Neural cell (in vitro differentiated cells): ENCODE measurements around the gene EEIG1. TPM values are rescaled to one million over a fixed set of nuclear protein-coding genes. Genes with fewer than 3 reads are reported as not detected.

Source experiments
- H2AFZ ChIP-seq: fragments of 200-600, 300-800 bp; sonication (generic), shearing (Covaris generic); 2 replicates; pipeline ENCODE4 v1.6.0; 2014; ENCODE audit warnings: low read depth, mild to moderate bottlenecking, antibody characterized with exemption, low read length, moderate library complexity
- H3F3A ChIP-seq: fragments of 200-600 bp; shearing (Covaris generic); 2 replicates; pipeline ENCODE4 v1.6.1; 2016; ENCODE audit warnings: mild to moderate bottlenecking, moderate library complexity, mixed read lengths, antibody characterized with exemption, low read length; ENCODE audit not compliant: insufficient read depth, poor library complexity, severe bottlenecking
- H3K27ac ChIP-seq: fragments of 200-600, 300-800 bp; sonication (generic), shearing (Covaris generic); 2 replicates; pipeline ENCODE4 v1.5.1; 2014; ENCODE audit warnings: mild to moderate bottlenecking, low read length, moderate library complexity
- H3K27me3 ChIP-seq: fragments of 300-800, 200-600 bp; sonication (generic), shearing (Covaris generic); 2 replicates; pipeline ENCODE4 v1.6.0; 2014; ENCODE audit warnings: mild to moderate bottlenecking, low read depth, low read length, moderate library complexity; ENCODE audit not compliant: insufficient read depth
- H3K36me3 ChIP-seq: fragments of 300-800, 200-600 bp; sonication (generic), shearing (Covaris generic); 2 replicates; pipeline ENCODE4 v1.5.1; 2014; ENCODE audit warnings: mild to moderate bottlenecking, antibody characterized with exemption, low read length, moderate library complexity; ENCODE audit not compliant: insufficient read depth
- H3K4me2 ChIP-seq: fragments of 300-800, 200-600 bp; sonication (generic), shearing (Covaris generic); 2 replicates; pipeline ENCODE4 v1.6.0; 2014; ENCODE audit warnings: mild to moderate bottlenecking, low read length
- H3K4me3 ChIP-seq: fragments of 300-800, 200-600 bp; sonication (generic), shearing (Covaris generic); 2 replicates; pipeline ENCODE4 v1.5.1; 2014; ENCODE audit warnings: mild to moderate bottlenecking, low read length, moderate library complexity
- H3K79me2 ChIP-seq: fragments of 200-600 bp; shearing (Covaris generic); replicated peaks from 2 replicates; pipeline ENCODE4 v1.6.0; 2014; ENCODE audit warnings: mild to moderate bottlenecking, low read length, moderate library complexity; ENCODE audit not compliant: insufficient read depth
- H3K9ac ChIP-seq: fragments of 300-800, 200-600 bp; sonication (generic), shearing (Covaris generic); 2 replicates; pipeline ENCODE4 v1.6.1; 2016; ENCODE audit warnings: mild to moderate bottlenecking, low read length, mixed read lengths
- H3K9me2 ChIP-seq: fragments of 200-600 bp; shearing (Covaris generic); 2 replicates; pipeline ENCODE4 v1.6.1; 2016; ENCODE audit warnings: mild to moderate bottlenecking, low read length, mixed read lengths; ENCODE audit not compliant: insufficient read depth
- H3K9me3 ChIP-seq: fragments of 200-600, 300-800 bp; sonication (generic), shearing (Covaris generic); 2 replicates; pipeline ENCODE4 v1.6.1; 2016; ENCODE audit warnings: mild to moderate bottlenecking, mixed run types, low read length, moderate library complexity, mixed read lengths
- H4K20me1 ChIP-seq: fragments of 200-600 bp; shearing (Covaris generic); 2 replicates; pipeline ENCODE4 v1.6.1; 2016; ENCODE audit warnings: mild to moderate bottlenecking, mixed run types; ENCODE audit not compliant: insufficient read depth
- CTCF ChIP-seq: fragments of 450-650 bp; IDR thresholded peaks from 2 replicates; pipeline ENCODE4 v1.5.1; 2014; ENCODE audit warnings: antibody characterized with exemption, mild to moderate bottlenecking, moderate library complexity; ENCODE audit not compliant: poor library complexity, severe bottlenecking
- EP300 ChIP-seq: fragments of 450-650 bp; conservative IDR thresholded peaks from 2 replicates; pipeline ENCODE4 v1.6.1; 2014; ENCODE audit warnings: antibody characterized with exemption, mild to moderate bottlenecking, moderate library complexity; ENCODE audit not compliant: poor library complexity, severe bottlenecking
- EZH2 ChIP-seq: fragments of 200-600, 300-800 bp; shearing (Covaris generic), sonication (generic); IDR thresholded peaks from 2 replicates; pipeline ENCODE4 v1.6.1; 2014; ENCODE audit warnings: antibody characterized with exemption, low read length, borderline replicate concordance, mild to moderate bottlenecking; ENCODE audit not compliant: insufficient read depth, poor library complexity, severe bottlenecking
- MXI1 ChIP-seq: fragments of 450-650 bp; conservative IDR thresholded peaks from 2 replicates; pipeline ENCODE4 v1.6.1; 2014; ENCODE audit warnings: antibody characterized with exemption, mild to moderate bottlenecking; ENCODE audit not compliant: poor library complexity, severe bottlenecking
- POLR2AphosphoS5 ChIP-seq: IDR thresholded peaks from 2 replicates; pipeline ENCODE4 v1.6.1; 2012
- RAD21 ChIP-seq: fragments of 450-650 bp; conservative IDR thresholded peaks from 2 replicates; pipeline ENCODE4 v1.6.1; 2014; ENCODE audit warnings: antibody characterized with exemption, mild to moderate bottlenecking, moderate library complexity
- REST ChIP-seq: IDR thresholded peaks from 2 replicates; pipeline ENCODE4 v1.6.1; 2012; ENCODE audit warnings: borderline replicate concordance
- SMC3 ChIP-seq: fragments of 450-650 bp; conservative IDR thresholded peaks from 2 replicates; pipeline ENCODE4 v1.6.1; 2014; ENCODE audit warnings: antibody characterized with exemption, mild to moderate bottlenecking, moderate library complexity; ENCODE audit not compliant: poor library complexity
- TAF1 ChIP-seq: IDR thresholded peaks from 2 replicates; pipeline ENCODE4 v1.6.1; 2012; ENCODE audit warnings: low read depth
- polyA plus RNA-seq: library from polyadenylated mRNA; depleted of rRNA; stranded (reverse); fragments of >200 nt; gene quantifications from 2 replicates; pipeline ENCODE4 v1.2.3, GENCODE V29; 2014

The EEIG1 gene
- polyA plus RNA-seq, 1 donor from 2014 or later, result 6.7 TPM

- Histone ChIP-seq H4K20me1 (no peaks in the 10 kb centered on the region), H3K9me3 (no peaks in the 10 kb centered on the region), H3K27me3 (no peaks in the 10 kb centered on the region), H3K27ac (no peak overlapping the region), H3K79me2 (peaks cover 9% of the 10 kb centered on the region), H3K9ac (no peak overlapping the region), H2AFZ (no peak overlapping the region), H3K4me2 (no peak overlapping the region), H3K36me3 (no peaks in the 10 kb centered on the region), H3F3A (no peaks in the 10 kb centered on the region), H3K4me3 (no peak overlapping the region), H3K9me2 (no peaks in the 10 kb centered on the region)
- TF ChIP-seq TAF1 (no peak), REST (no peak), RAD21 (no peak), MXI1 (no peak), POLR2AphosphoS5 (no peak), EP300 (no peak), EZH2 (no peak), CTCF (no peak), SMC3 (no peak)
These were observed 39.5 kb downstream of the EEIG1 start for GRCh38 chr9:127941062-127941960.

GRCh38 chr9:127940593-127940992, 40.2 kb downstream of the EEIG1 start:
- H3K27me3 ChIP-seq, result no peaks in the 10 kb centered on the region
- H3K4me3 ChIP-seq, result no peak overlapping the region
- no peaks in the 10 kb centered on the region for H3K36me3 ChIP-seq
- H3K27ac ChIP-seq, result no peak overlapping the region
- H3K9ac ChIP-seq, result no peak overlapping the region
- H3K9me3 ChIP-seq, result no peaks in the 10 kb centered on the region
- no peaks in the 10 kb centered on the region for H3K9me2 ChIP-seq
- H3K4me2 ChIP-seq, result no peak overlapping the region
- no peaks in the 10 kb centered on the region for H4K20me1 ChIP-seq
- H3K79me2 ChIP-seq, result peaks cover 11% of the 10 kb centered on the region
- H2AFZ ChIP-seq, result no peak overlapping the region
- H3F3A ChIP-seq, result no peaks in the 10 kb centered on the region
- TF ChIP-seq MXI1 (no peak), TAF1 (no peak)
